Loucy (cell line): Measurements from ENCODE around the gene FCHSD2.

Source experiments
- EZH2phosphoT487 ChIP-seq: fragments of 200-600 bp; IDR thresholded peaks from 2 replicates; pipeline ENCODE4 v1.6.1; 2018; ENCODE audit warnings: antibody characterized with exemption, mild to moderate bottlenecking, moderate library complexity, borderline replicate concordance
- TF ChIP-seq, protein P1 (sequence below): fragments of 200-600 bp; sonication (generic); conservative IDR thresholded peaks from 2 replicates; pipeline ENCODE4 v1.5.1; 2014; ENCODE audit warnings: mild to moderate bottlenecking, antibody characterized with exemption, low read length

DNA sequence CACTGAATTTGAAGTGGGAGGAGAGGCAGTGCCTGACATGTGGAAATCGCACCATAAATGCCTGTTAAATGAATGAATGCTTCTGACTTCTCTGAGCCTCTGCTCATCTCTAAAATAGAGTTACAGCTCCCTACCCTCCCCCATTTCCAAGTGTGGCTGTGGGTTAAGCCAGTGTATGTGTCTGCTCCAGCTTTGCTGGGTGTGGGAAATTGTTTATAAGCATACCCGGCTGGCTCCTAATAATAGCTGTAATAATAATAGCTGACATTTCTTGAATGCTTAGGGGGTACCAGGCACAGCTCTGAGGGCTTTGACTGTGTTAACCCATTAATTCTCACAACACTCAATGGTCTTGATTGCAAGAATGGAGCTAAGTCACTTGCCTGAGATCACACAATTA lies 7.0 kb upstream of the FCHSD2 start:
- TF ChIP-seq, protein P1, sequence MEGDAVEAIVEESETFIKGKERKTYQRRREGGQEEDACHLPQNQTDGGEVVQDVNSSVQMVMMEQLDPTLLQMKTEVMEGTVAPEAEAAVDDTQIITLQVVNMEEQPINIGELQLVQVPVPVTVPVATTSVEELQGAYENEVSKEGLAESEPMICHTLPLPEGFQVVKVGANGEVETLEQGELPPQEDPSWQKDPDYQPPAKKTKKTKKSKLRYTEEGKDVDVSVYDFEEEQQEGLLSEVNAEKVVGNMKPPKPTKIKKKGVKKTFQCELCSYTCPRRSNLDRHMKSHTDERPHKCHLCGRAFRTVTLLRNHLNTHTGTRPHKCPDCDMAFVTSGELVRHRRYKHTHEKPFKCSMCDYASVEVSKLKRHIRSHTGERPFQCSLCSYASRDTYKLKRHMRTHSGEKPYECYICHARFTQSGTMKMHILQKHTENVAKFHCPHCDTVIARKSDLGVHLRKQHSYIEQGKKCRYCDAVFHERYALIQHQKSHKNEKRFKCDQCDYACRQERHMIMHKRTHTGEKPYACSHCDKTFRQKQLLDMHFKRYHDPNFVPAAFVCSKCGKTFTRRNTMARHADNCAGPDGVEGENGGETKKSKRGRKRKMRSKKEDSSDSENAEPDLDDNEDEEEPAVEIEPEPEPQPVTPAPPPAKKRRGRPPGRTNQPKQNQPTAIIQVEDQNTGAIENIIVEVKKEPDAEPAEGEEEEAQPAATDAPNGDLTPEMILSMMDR = no peak
- TF ChIP-seq EZH2phosphoT487 = no peak
